CD4-positive, alpha-beta T cell (primary cell): Measurements from ENCODE around the gene NDUFAF2. TPM values are rescaled to one million over a fixed set of nuclear protein-coding genes. Genes with fewer than 3 reads are reported as not detected.

ENCODE experiments used
- ATAC-seq: fragments of 200-7000 bp; cut with Tn5 transposase; one replicate; pipeline ENCODE4 v1.10.0; 2022; ENCODE audit warnings: mild to moderate bottlenecking; ENCODE audit not compliant: poor library complexity
- CTCF ChIA-PET: fragments of 350-600 bp; sonication (Branson Sonifier 250); formaldehyde crosslinking; loops from one replicate; lab custom pipeline; 2021; ENCODE audit warnings: antibody characterized with exemption, inconsistent platforms; lab: Charles Lee
- POLR2A ChIA-PET: fragments of 350-600 bp; sonication (Branson Sonifier 250); formaldehyde crosslinking; loops from one replicate; lab custom pipeline; 2021; ENCODE audit warnings: antibody characterized with exemption, inconsistent platforms; lab: Charles Lee
- DNase-seq, 14 experiments: peaks; one replicate each; pipeline ENCODE4 v3.0.0-alpha.2; 2013 to 2020; ENCODE audit warnings: mixed read lengths in 2 of 14
- H3K27ac ChIP-seq, 2 donors: one replicate each; pipeline versions ENCODE4 v1.5.1 to v1.7.0; 2013; ENCODE audit warnings: low read length in 2 of 2, low read depth in 1 of 2, mild to moderate bottlenecking in 1 of 2
- H3K27me3 ChIP-seq, 2 experiments: 1 replicate in 1 of 2; 2 replicates in 1 of 2; pipeline versions ENCODE4 v1.6.1 to v1.7.0; 2013; ENCODE audit warnings: low read length in 2 of 2, control low read depth in 1 of 2, mild to moderate bottlenecking in 1 of 2, moderate library complexity in 1 of 2; ENCODE audit not compliant: insufficient read depth in 2 of 2, control insufficient read depth in 1 of 2
- H3K36me3 ChIP-seq: one replicate; pipeline ENCODE4 v1.6.1; 2013; ENCODE audit warnings: low read length, control low read depth; ENCODE audit not compliant: insufficient read depth
- H3K4me1 ChIP-seq: one replicate; pipeline ENCODE4 v1.6.1; 2013; ENCODE audit warnings: low read length, control low read depth; ENCODE audit not compliant: insufficient read depth
- H3K4me3 ChIP-seq: one replicate; pipeline ENCODE4 v1.5.1; 2013; ENCODE audit warnings: mild to moderate bottlenecking, low read length, moderate library complexity
- H3K9me3 ChIP-seq, 2 experiments: 1 replicate in 1 of 2; 2 replicates in 1 of 2; pipeline versions ENCODE4 v1.6.1 to v1.7.0; 2013; ENCODE audit warnings: low read length in 2 of 2, mild to moderate bottlenecking in 2 of 2, control low read depth in 1 of 2, moderate library complexity in 1 of 2; ENCODE audit not compliant: control insufficient read depth in 1 of 2, insufficient read depth in 1 of 2
- H3K27ac Mint-ChIP-seq: one replicate; pipeline ENCODE4 v1.8.0; 2020; ENCODE audit warnings: mixed read lengths
- H3K27me3 Mint-ChIP-seq: one replicate; pipeline ENCODE4 v1.8.0; 2021; ENCODE audit warnings: mixed read lengths
- H3K36me3 Mint-ChIP-seq: one replicate; pipeline ENCODE4 v1.8.0; 2021; ENCODE audit warnings: low read depth, mixed read lengths
- H3K4me1 Mint-ChIP-seq: one replicate; pipeline ENCODE4 v1.8.0; 2021; ENCODE audit warnings: low read depth, mixed read lengths
- H3K4me3 Mint-ChIP-seq: one replicate; pipeline ENCODE4 v1.8.0; 2020; ENCODE audit warnings: mild to moderate bottlenecking, mixed read lengths
- H3K9me3 Mint-ChIP-seq: one replicate; pipeline ENCODE4 v1.8.0; 2020; ENCODE audit warnings: mixed read lengths
- intact Hi-C, 2 experiments: fragments of 100-400 bp; cut with DNase I in 1 of 2; cut with micrococcal nuclease in 1 of 2; formaldehyde crosslinking; loops; one replicate each; pipeline versions ENCODE4 v1.15.1 to v1.9.0; 2023 to 2025; cut with DNase I, micrococcal nuclease
- total RNA-seq, 174 experiments: library from RNA in 2 of 174; stranded (reverse) in 2 of 174; gene quantifications; one replicate each; pipeline ENCODE4 v1.2.3 and lab custom pipeline; 2021 to 2026
- TF ChIP-seq, protein P1 (sequence below): fragments of 200-600 bp; IDR thresholded peaks from one replicate; pipeline ENCODE4 v1.8.0; 2022; ENCODE audit warnings: antibody characterized with exemption, mild to moderate bottlenecking

NDUFAF2 gene
- total RNA-seq, 2 experiments from 2014 or later, result 8.1 to 8.8 TPM

- Mint-ChIP-seq H3K9me3 (peaks cover 2% of the 10 kb centered on the region), H3K27me3 (no peaks in the 10 kb centered on the region), H3K4me3 (no peak overlapping the region), H3K36me3 (peaks cover 7% of the 10 kb centered on the region), H3K4me1 (peaks cover 23% of the 10 kb centered on the region), H3K27ac (no peak overlapping the region)
- Histone ChIP-seq H3K9me3 (no peaks in the 10 kb centered on the region), H3K36me3 (no peaks in the 10 kb centered on the region), H3K4me3 (no peak overlapping the region), H3K27me3 (no peaks in the 10 kb centered on the region), H3K4me1 (no peaks in the 10 kb centered on the region), H3K27ac (no peak overlapping the region)
- TF ChIP-seq, protein P1, sequence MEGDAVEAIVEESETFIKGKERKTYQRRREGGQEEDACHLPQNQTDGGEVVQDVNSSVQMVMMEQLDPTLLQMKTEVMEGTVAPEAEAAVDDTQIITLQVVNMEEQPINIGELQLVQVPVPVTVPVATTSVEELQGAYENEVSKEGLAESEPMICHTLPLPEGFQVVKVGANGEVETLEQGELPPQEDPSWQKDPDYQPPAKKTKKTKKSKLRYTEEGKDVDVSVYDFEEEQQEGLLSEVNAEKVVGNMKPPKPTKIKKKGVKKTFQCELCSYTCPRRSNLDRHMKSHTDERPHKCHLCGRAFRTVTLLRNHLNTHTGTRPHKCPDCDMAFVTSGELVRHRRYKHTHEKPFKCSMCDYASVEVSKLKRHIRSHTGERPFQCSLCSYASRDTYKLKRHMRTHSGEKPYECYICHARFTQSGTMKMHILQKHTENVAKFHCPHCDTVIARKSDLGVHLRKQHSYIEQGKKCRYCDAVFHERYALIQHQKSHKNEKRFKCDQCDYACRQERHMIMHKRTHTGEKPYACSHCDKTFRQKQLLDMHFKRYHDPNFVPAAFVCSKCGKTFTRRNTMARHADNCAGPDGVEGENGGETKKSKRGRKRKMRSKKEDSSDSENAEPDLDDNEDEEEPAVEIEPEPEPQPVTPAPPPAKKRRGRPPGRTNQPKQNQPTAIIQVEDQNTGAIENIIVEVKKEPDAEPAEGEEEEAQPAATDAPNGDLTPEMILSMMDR, result no peak
- DNase-seq, result no peak
- intact Hi-C loops, result no loop called here
- ChIA-PET CTCF (no interaction called here), POLR2A (no interaction called here)
- no peak for ATAC-seq
Observed at GRCh38 chr5:61001647-61002046, 56.6 kb downstream of the NDUFAF2 start.

GRCh38 chr5:61002611-61003355, 57.8 kb downstream of the NDUFAF2 start:
- no peaks in the 10 kb centered on the region for H3K27me3 Mint-ChIP-seq
- Histone ChIP-seq H3K4me3 (no peak overlapping the region), H3K9me3 (no peaks in the 10 kb centered on the region), H3K4me1 (no peaks in the 10 kb centered on the region), H3K27ac (no peak overlapping the region), H3K36me3 (no peaks in the 10 kb centered on the region), H3K27me3 (no peaks in the 10 kb centered on the region)
- TF ChIP-seq, protein P1, result no peak
- ATAC-seq (no peak), DNase-seq (no peak)
- ChIA-PET POLR2A (no interaction called here), CTCF (no interaction called here)
- H3K4me1 Mint-ChIP-seq, result peaks cover 23% of the 10 kb centered on the region
- intact Hi-C loops, result no loop called here
- peaks cover 7% of the 10 kb centered on the region for H3K36me3 Mint-ChIP-seq
- H3K4me3 Mint-ChIP-seq, result no peak overlapping the region
- H3K9me3 Mint-ChIP-seq, result peaks cover 2% of the 10 kb centered on the region
- no peak overlapping the region for H3K27ac Mint-ChIP-seq

- Histone ChIP-seq H3K27me3 (no peaks in the 10 kb centered on the region), H3K4me3 (no peak overlapping the region), H3K27ac (no peak overlapping the region), H3K4me1 (no peaks in the 10 kb centered on the region), H3K36me3 (no peaks in the 10 kb centered on the region), H3K9me3 (no peaks in the 10 kb centered on the region)
- POLR2A ChIA-PET, result no interaction called here
- H3K27me3 Mint-ChIP-seq, result no peaks in the 10 kb centered on the region
- peaks cover 2% of the 10 kb centered on the region for H3K9me3 Mint-ChIP-seq
- TF ChIP-seq, protein P1, result no peak
- no peak overlapping the region for H3K4me3 Mint-ChIP-seq
- peaks cover 7% of the 10 kb centered on the region for H3K36me3 Mint-ChIP-seq
- ATAC-seq (no peak), DNase-seq (no peak)
- intact Hi-C loops, result no loop called here
- CTCF ChIA-PET, result no interaction called here
- no peak overlapping the region for H3K27ac Mint-ChIP-seq
- peaks cover 23% of the 10 kb centered on the region for H3K4me1 Mint-ChIP-seq
Observed at GRCh38 chr5:61004448-61004847, 59.4 kb downstream of the NDUFAF2 start.
